NCI-H345 treated with DMSO at 0.1 percent for 48 hours (cell line): ENCODE results near the gene HMGCS2.

Experiments used
- DNase-seq: peaks from one replicate; lab custom pipeline; 2025; ENCODE audit not compliant: unreplicated experiment; lab: John Stamatoyannopoulos, UW

Gene HMGCS2

GRCh38 chr1:119768778-119769177 lies at the start of gene HMGCS2:
Gene HMGCS2 (minus strand): TSS chr1:119768905. CDS start chr1:119768844, 61 bp downstream.
- DNase-seq: no peak

- DNase-seq: no peak
Measured at GRCh38 chr1:119818181-119818580, 49.5 kb upstream of the HMGCS2 start.

GRCh38 chr1:119816407-119816806 lies 47.7 kb upstream of the HMGCS2 start:
- no peak for DNase-seq

GRCh38 chr1:119815928-119816327 lies 47.2 kb upstream of the HMGCS2 start:
- DNase-seq: no peak

- no peak for DNase-seq
Measured at GRCh38 chr1:119815361-119815760, 46.7 kb upstream of the HMGCS2 start.

GRCh38 chr1:119814288-119814687 lies 45.6 kb upstream of the HMGCS2 start:
- no peak for DNase-seq

- DNase-seq: no peak
Measured at GRCh38 chr1:119811985-119812557, 43.4 kb upstream of the HMGCS2 start.

GRCh38 chr1:119811387-119811786 lies 42.7 kb upstream of the HMGCS2 start, which contains the start of gene REG4:
Gene REG4 (minus strand): TSS chr1:119811460. CDS start chr1:119808769, 2,691 bp downstream.
- DNase-seq: no peak

GRCh38 chr1:119808972-119809550 lies 40.4 kb upstream of the HMGCS2 start:
- peak; percentile 91 for DNase-seq

- no peak for DNase-seq
Measured at GRCh38 chr1:119808491-119808890, 39.8 kb upstream of the HMGCS2 start.

GRCh38 chr1:119806489-119806888 lies 37.8 kb upstream of the HMGCS2 start:
- DNase-seq: no peak

- no peak for DNase-seq
Measured at GRCh38 chr1:119805746-119806145, 37.0 kb upstream of the HMGCS2 start.

- no peak for DNase-seq
Measured at GRCh38 chr1:119805247-119805646, 36.5 kb upstream of the HMGCS2 start.

GRCh38 chr1:119799599-119800177 lies 31.0 kb upstream of the HMGCS2 start:
- no peak for DNase-seq

GRCh38 chr1:119799003-119799402 lies 30.3 kb upstream of the HMGCS2 start:
- no peak for DNase-seq

- no peak for DNase-seq
Measured at GRCh38 chr1:119797606-119798005, 28.9 kb upstream of the HMGCS2 start.

GRCh38 chr1:119797162-119797561 lies 28.5 kb upstream of the HMGCS2 start:
- DNase-seq: no peak

GRCh38 chr1:119795261-119796200 lies 26.8 kb upstream of the HMGCS2 start:
- DNase-seq: peak; percentile 78

- no peak for DNase-seq
Measured at GRCh38 chr1:119794876-119795240, 26.2 kb upstream of the HMGCS2 start.

- no peak for DNase-seq
Measured at GRCh38 chr1:119794230-119794875, 25.6 kb upstream of the HMGCS2 start.

GRCh38 chr1:119791377-119791776 lies 22.7 kb upstream of the HMGCS2 start:
- DNase-seq: no peak
